ENCODE data around the gene BTBD2.

BTBD2 gene

DNA sequence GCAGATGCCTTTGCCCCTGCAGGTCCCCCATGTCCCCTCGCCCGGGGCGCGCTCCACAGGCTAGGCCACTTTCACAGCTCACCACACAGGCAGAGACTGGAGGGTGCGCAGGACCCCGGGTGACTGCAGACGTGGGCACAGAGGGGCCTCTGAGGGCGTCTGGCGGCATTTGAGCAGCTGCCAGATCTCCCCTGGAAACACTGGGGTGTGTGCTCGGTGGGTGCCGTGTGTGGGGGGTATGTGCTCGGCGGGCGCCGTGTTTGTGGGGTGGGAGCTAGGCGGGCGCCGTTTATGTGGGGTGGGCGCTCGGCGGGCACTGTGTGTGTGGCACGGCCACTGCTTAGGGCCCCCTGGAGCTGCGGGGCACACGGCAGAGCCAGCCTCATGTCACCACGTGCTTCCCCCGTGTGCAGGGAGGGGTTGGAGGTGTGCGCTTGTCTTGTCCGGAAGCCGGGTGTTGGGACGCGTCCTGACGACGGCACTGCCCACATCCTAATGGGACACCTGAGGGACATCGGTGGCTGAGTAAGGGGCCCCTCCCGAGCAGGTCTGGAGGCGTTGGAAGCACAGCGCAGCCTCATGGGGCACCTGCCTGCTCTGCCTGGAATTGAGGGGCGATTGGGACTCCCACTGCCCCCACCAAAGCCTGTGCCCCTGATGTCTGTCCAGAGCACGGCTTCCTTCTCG lies 57.8 kb downstream of the BTBD2 start:
- ATAC-seq (ENCODE audit: low read depth), result no peak
- Histone ChIP-seq H3K9me3 (ENCODE audit: severe bottlenecking) (no peaks in the 10 kb centered on the region), H3K4me3 (ENCODE audit: severe bottlenecking) (no peak overlapping the region), H3K27ac (ENCODE audit: poor library complexity, severe bottlenecking) (no peak overlapping the region), H3K27me3 (ENCODE audit: insufficient read depth, poor library complexity, severe bottlenecking) (no peaks in the 10 kb centered on the region), H3K4me1 (ENCODE audit: insufficient read depth, poor library complexity, severe bottlenecking) (no peaks in the 10 kb centered on the region), H3K36me3 (ENCODE audit: low read depth) (peaks cover 3% of the 10 kb centered on the region; the same call in 1 of the 2 replicates)
- no peak for DNase-seq (ENCODE audit: low spot score)
- TF ChIP-seq, protein P1, sequence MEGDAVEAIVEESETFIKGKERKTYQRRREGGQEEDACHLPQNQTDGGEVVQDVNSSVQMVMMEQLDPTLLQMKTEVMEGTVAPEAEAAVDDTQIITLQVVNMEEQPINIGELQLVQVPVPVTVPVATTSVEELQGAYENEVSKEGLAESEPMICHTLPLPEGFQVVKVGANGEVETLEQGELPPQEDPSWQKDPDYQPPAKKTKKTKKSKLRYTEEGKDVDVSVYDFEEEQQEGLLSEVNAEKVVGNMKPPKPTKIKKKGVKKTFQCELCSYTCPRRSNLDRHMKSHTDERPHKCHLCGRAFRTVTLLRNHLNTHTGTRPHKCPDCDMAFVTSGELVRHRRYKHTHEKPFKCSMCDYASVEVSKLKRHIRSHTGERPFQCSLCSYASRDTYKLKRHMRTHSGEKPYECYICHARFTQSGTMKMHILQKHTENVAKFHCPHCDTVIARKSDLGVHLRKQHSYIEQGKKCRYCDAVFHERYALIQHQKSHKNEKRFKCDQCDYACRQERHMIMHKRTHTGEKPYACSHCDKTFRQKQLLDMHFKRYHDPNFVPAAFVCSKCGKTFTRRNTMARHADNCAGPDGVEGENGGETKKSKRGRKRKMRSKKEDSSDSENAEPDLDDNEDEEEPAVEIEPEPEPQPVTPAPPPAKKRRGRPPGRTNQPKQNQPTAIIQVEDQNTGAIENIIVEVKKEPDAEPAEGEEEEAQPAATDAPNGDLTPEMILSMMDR (IDR thresholded peaks at IDR 0.05; ENCODE audit: poor library complexity, severe bottlenecking), result no peak

DNA sequence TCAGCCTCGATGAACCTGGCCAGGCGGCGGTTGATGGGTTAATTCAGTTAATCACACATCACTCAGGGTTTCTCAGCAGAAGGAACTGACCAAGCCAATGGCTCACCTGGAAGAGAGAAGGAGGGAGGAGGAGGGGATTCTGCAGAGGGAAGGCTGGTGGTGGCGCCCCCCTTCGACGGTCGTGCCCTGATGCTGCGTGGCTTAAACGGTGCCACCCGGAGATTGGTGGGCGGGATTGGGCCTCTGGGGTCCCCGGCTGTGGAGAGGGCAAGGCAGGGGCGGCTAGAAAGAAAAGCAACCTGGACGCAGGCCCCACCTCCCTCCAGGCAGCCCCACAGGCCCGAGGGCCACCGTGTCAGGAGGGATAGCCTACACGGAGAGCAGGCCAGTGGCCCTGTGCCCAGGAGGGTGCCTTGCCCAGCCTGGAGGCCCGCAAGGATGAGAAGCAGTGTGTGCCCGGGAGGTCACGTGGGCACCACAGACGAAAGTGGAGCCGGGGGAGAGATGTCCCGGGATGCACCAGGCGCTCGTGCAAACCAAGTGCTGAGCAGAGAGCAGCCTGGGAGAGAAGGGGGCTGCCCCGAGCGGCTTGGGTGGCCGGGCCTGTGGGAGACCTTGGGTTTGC lies 58.5 kb downstream of the BTBD2 start:
- peaks cover 2% of the 10 kb centered on the region for H3K36me3 ChIP-seq (ENCODE audit: low read depth)
- no peak for ATAC-seq (ENCODE audit: low read depth)
- TF ChIP-seq, protein P1 (IDR thresholded peaks at IDR 0.05; ENCODE audit: poor library complexity, severe bottlenecking), result no peak

DNA sequence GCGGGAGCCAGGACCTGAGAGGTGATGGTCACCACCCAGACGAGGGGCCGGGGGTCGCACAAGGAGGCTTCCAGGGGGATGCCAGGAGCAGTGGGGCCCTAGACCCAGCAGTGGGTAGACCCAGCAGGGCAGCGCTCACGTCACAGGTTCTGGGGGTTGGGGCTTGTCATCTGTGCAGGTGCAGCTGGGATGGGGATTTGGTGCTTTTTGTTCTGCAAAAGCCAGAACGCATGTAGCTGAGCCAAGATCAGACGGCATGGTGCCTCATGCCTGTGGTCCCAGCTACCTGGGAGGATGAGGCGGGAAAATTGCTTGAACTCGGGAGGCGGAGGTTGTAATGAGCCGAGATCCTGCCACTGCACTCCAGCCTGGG lies 59.4 kb downstream of the BTBD2 start:
- ATAC-seq (ENCODE audit: low read depth), result no peak
- peaks cover 3% of the 10 kb centered on the region; the same call in 1 of the 2 replicates for H3K36me3 ChIP-seq (ENCODE audit: low read depth)
- H3K27me3 ChIP-seq (ENCODE audit: insufficient read depth, poor library complexity, severe bottlenecking), result no peaks in the 10 kb centered on the region
- H3K9me3 ChIP-seq (ENCODE audit: severe bottlenecking), result no peaks in the 10 kb centered on the region
- DNase-seq (ENCODE audit: low spot score), result no peak
- TF ChIP-seq, protein P1 (IDR thresholded peaks at IDR 0.05; ENCODE audit: poor library complexity, severe bottlenecking), result no peak
- H3K4me1 ChIP-seq (ENCODE audit: insufficient read depth, poor library complexity, severe bottlenecking), result no peaks in the 10 kb centered on the region
- H3K4me3 ChIP-seq (ENCODE audit: severe bottlenecking), result no peak overlapping the region
- no peak overlapping the region for H3K27ac ChIP-seq (ENCODE audit: poor library complexity, severe bottlenecking)

More for the DNA sequence above, 58.5 kb downstream of the BTBD2 start:
- no peak overlapping the region for H3K4me3 ChIP-seq (ENCODE audit: severe bottlenecking)
- H3K27me3 ChIP-seq (ENCODE audit: insufficient read depth, poor library complexity, severe bottlenecking), result no peaks in the 10 kb centered on the region
- H3K4me1 ChIP-seq (ENCODE audit: insufficient read depth, poor library complexity, severe bottlenecking), result no peaks in the 10 kb centered on the region
- no peaks in the 10 kb centered on the region for H3K9me3 ChIP-seq (ENCODE audit: severe bottlenecking)
- H3K27ac ChIP-seq (ENCODE audit: poor library complexity, severe bottlenecking), result no peak overlapping the region
- DNase-seq (ENCODE audit: low spot score), result no peak

DNA sequence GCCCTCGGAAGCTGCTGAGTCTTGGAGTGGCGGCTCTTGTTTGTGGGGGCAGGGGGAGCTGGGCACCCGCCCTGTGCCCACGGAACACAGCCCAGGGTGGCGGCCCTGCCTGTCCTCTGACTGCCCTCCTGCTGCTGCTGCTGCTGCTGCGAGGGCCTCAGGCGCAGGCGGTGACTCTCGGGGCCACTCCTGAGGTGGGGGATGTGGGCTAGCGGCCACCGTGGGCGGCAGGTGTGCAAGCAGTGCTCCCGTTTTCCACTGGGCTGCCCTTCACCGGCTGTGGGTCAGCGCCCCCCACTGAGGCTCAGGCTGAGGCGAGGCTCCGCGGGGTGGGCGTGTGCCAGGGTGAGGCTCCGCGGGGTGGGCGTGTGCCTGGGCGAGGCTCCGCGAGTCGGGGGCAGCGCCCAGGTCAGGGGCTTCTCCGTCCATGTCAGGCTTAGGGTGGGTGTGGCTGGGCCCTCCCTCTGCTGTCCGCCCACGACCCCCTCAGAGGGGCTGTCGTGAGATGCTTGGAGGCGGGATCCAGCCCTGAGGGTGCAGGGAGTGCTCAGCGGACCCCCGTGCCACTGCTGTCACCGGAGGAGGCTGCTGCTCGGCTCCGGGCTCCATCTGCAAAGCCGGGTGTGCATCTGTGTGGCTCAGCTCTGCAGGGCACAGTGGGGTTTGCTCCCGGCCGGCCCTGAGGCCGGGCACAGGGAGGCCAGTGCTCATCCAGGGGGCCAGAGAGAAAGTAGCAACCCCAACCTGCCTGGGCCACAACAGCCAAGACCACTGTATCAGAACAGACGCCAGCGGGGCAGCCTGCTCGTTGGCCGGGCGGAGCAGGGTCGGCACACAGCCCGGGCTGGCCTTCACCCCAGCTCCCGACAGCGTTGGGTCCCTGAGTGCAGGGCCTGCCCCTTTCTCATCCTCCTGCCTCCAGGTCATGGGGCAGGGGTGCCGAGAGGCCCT lies 60.1 kb downstream of the BTBD2 start:
- H3K36me3 ChIP-seq (ENCODE audit: low read depth), result peaks cover 5% of the 10 kb centered on the region; the same call in 1 of the 2 replicates
- ATAC-seq (ENCODE audit: low read depth), result no peak
- H3K27ac ChIP-seq (ENCODE audit: poor library complexity, severe bottlenecking), result no peak overlapping the region
- H3K4me1 ChIP-seq (ENCODE audit: insufficient read depth, poor library complexity, severe bottlenecking), result no peaks in the 10 kb centered on the region
- DNase-seq (ENCODE audit: low spot score), result no peak
- H3K9me3 ChIP-seq (ENCODE audit: severe bottlenecking), result no peaks in the 10 kb centered on the region
- no peaks in the 10 kb centered on the region for H3K27me3 ChIP-seq (ENCODE audit: insufficient read depth, poor library complexity, severe bottlenecking)
- H3K4me3 ChIP-seq (ENCODE audit: severe bottlenecking), result no peak overlapping the region
- TF ChIP-seq, protein P1 (IDR thresholded peaks at IDR 0.05; ENCODE audit: poor library complexity, severe bottlenecking), result no peak

All from RWPE2 (cell line).